H1 (cell line): ENCODE results near the gene PPP1R2. TPM values are rescaled to one million over a fixed set of nuclear protein-coding genes. Genes with fewer than 3 reads are reported as not detected.

ENCODE experiments used
- CTCF ChIA-PET: fragments of 300-600 bp; sonication (Branson Sonifier 250); formaldehyde crosslinking; loops from one replicate; lab custom pipeline; 2021; ENCODE audit not compliant: partially characterized antibody; lab: Charles Lee
- POLR2A ChIA-PET: fragments of 300-600 bp; sonication (Branson Sonifier 250); formaldehyde crosslinking; loops from one replicate; lab custom pipeline; 2021; ENCODE audit warnings: inconsistent platforms; ENCODE audit not compliant: partially characterized antibody; lab: Charles Lee
- DNase-seq, 2 experiments: peaks; one replicate each; pipeline versions ENCODE4 v3.0.0 to v3.0.0-alpha.2; 2010 to 2022; ENCODE audit warnings: low spot score in 2 of 2, low read depth in 1 of 2, mixed read lengths in 1 of 2
- FAIRE-seq: peaks from 2 replicates; lab custom pipeline; 2011; peaks lifted over from hg19 to GRCh38; lab: Jason Lieb, UNC
- H2AFZ ChIP-seq: 2 replicates; pipeline ENCODE4 v1.8.1; 2012; ENCODE audit warnings: low read length, inconsistent platforms
- H2AK5ac ChIP-seq: 2 replicates; pipeline ENCODE4 v1.6.1; 2013; ENCODE audit warnings: low read depth, low read length
- H2BK120ac ChIP-seq: replicated peaks from 2 replicates; pipeline ENCODE3; 2013; ENCODE audit warnings: low read depth, low read length, inconsistent platforms
- H2BK12ac ChIP-seq: 2 replicates; pipeline ENCODE4 v1.6.1; 2013; ENCODE audit warnings: low read depth, low read length
- H2BK15ac ChIP-seq: 2 replicates; pipeline ENCODE4 v1.6.1; 2013; ENCODE audit warnings: low read length
- H2BK20ac ChIP-seq: 2 replicates; pipeline ENCODE4 v1.6.1; 2013; ENCODE audit warnings: low read length
- H2BK5ac ChIP-seq: 2 replicates; pipeline ENCODE4 v1.6.1; 2013; ENCODE audit warnings: low read depth, low read length
- H3K14ac ChIP-seq: 2 replicates; pipeline ENCODE4 v1.6.1; 2013; ENCODE audit warnings: inconsistent platforms; ENCODE audit not compliant: insufficient read length
- H3K18ac ChIP-seq: 2 replicates; pipeline ENCODE4 v1.6.1; 2013; ENCODE audit warnings: low read length; ENCODE audit errors: extremely low read depth
- H3K23ac ChIP-seq: 2 replicates; pipeline ENCODE4 v1.6.1; 2013; ENCODE audit warnings: inconsistent platforms; ENCODE audit not compliant: insufficient read length
- H3K23me2 ChIP-seq: 2 replicates; pipeline ENCODE4 v1.6.1; 2013; ENCODE audit warnings: low read depth, low read length
- H3K27ac ChIP-seq: 2 replicates; pipeline ENCODE4 v1.6.1; 2011; ENCODE audit warnings: low read depth, low read length, inconsistent platforms
- H3K27me3 ChIP-seq, 4 experiments: replicated peaks in 1 of 4; 1 replicate in 1 of 4; 2 replicates in 3 of 4; pipeline versions ENCODE4 v1.6.1 to v1.8.1; 2011 to 2013; ENCODE audit warnings: low read length in 3 of 4, mild to moderate bottlenecking in 3 of 4, inconsistent platforms in 2 of 4, mixed read lengths in 2 of 4, moderate library complexity in 1 of 4; ENCODE audit not compliant: control insufficient read depth in 3 of 4, insufficient read depth in 3 of 4; ENCODE audit errors: extremely low read depth in 1 of 4
- H3K36me3 ChIP-seq, 4 experiments: 2 replicates each; pipeline versions ENCODE4 v1.6.1 to v1.8.1; 2011 to 2013; ENCODE audit warnings: mild to moderate bottlenecking in 4 of 4, low read length in 3 of 4, moderate library complexity in 2 of 4, control low read depth in 1 of 4, inconsistent platforms in 1 of 4; ENCODE audit not compliant: insufficient read depth in 4 of 4, control insufficient read depth in 2 of 4
- H3K4ac ChIP-seq: replicated peaks from 2 replicates; pipeline ENCODE3; 2013; ENCODE audit warnings: low read length, low read depth, mixed read lengths, inconsistent platforms; ENCODE audit not compliant: insufficient read length
- H3K4me1 ChIP-seq, 4 experiments: replicated peaks in 1 of 4; 1 replicate in 1 of 4; 2 replicates in 3 of 4; pipeline versions ENCODE4 v1.6.1 to v1.8.1; 2011 to 2013; ENCODE audit warnings: low read length in 3 of 4, inconsistent platforms in 2 of 4, mixed read lengths in 1 of 4; ENCODE audit not compliant: insufficient read depth in 4 of 4, control insufficient read depth in 3 of 4
- H3K4me2 ChIP-seq, 2 experiments: 2 replicates each; pipeline versions ENCODE4 v1.6.1 to v1.8.1; 2011 to 2013; ENCODE audit warnings: low read depth in 2 of 2, low read length in 2 of 2, control low read depth in 1 of 2, inconsistent platforms in 1 of 2, mild to moderate bottlenecking in 1 of 2; ENCODE audit not compliant: insufficient read depth in 1 of 2
- H3K4me3 ChIP-seq, 4 experiments: fragments of 200-600, 300-600 bp in 1 of 4; sonication (generic), shearing (Covaris generic), sonication (Bioruptor Twin) in 1 of 4; 2 replicates each; pipeline versions ENCODE4 v1.5.1 to v1.8.1; 2011 to 2016; ENCODE audit warnings: low read length in 4 of 4, low read depth in 3 of 4, control low read depth in 2 of 4, inconsistent platforms in 2 of 4, mild to moderate bottlenecking in 2 of 4, mixed read lengths in 1 of 4, moderate library complexity in 1 of 4; ENCODE audit not compliant: insufficient read depth in 2 of 4; ENCODE audit errors: extremely low read depth in 1 of 4
- H3K56ac ChIP-seq: replicated peaks from 2 replicates; pipeline ENCODE3; 2013; ENCODE audit warnings: low read depth, mild to moderate bottlenecking, mixed read lengths, low read length, inconsistent platforms; ENCODE audit not compliant: insufficient read length
- H3K79me1 ChIP-seq: 2 replicates; pipeline ENCODE4 v1.6.1; 2013; ENCODE audit warnings: low read depth, low read length, control low read depth
- H3K79me2 ChIP-seq, 2 experiments: 2 replicates each; pipeline versions ENCODE4 v1.6.1 to v1.8.1; 2012 to 2013; ENCODE audit warnings: low read length in 2 of 2, mild to moderate bottlenecking in 2 of 2, inconsistent platforms in 1 of 2; ENCODE audit not compliant: insufficient read depth in 2 of 2, control insufficient read depth in 1 of 2
- H3K9ac ChIP-seq, 4 experiments: replicated peaks in 1 of 4; 1 replicate in 1 of 4; 2 replicates in 3 of 4; pipeline versions ENCODE4 v1.6.1 to v1.8.1; 2011 to 2013; ENCODE audit warnings: low read depth in 3 of 4, low read length in 3 of 4, control low read depth in 2 of 4, mild to moderate bottlenecking in 2 of 4, moderate library complexity in 2 of 4, inconsistent platforms in 1 of 4; ENCODE audit errors: extremely low read depth in 1 of 4
- H3K9me3 ChIP-seq, 2 experiments: 2 replicates each; pipeline versions ENCODE4 v1.6.1 to v1.8.1; 2012 to 2013; ENCODE audit warnings: mild to moderate bottlenecking in 2 of 2, moderate library complexity in 2 of 2, control low read depth in 1 of 2, inconsistent platforms in 1 of 2, low read depth in 1 of 2, low read length in 1 of 2, mixed read lengths in 1 of 2; ENCODE audit not compliant: insufficient read depth in 2 of 2
- H4K20me1 ChIP-seq, 2 experiments: replicated peaks in 1 of 2; 2 replicates each; pipeline versions ENCODE3 to v1.8.1; 2011 to 2013; ENCODE audit warnings: inconsistent platforms in 2 of 2, low read length in 2 of 2, mild to moderate bottlenecking in 1 of 2; ENCODE audit not compliant: insufficient read depth in 2 of 2, control insufficient read depth in 1 of 2
- H4K5ac ChIP-seq: 2 replicates; pipeline ENCODE4 v1.6.1; 2013; ENCODE audit warnings: low read length, low read depth, mixed read lengths, inconsistent platforms; ENCODE audit not compliant: insufficient read length
- H4K8ac ChIP-seq: 2 replicates; pipeline ENCODE4 v1.8.0; 2013; ENCODE audit warnings: mild to moderate bottlenecking, moderate library complexity, low read length, inconsistent platforms; ENCODE audit not compliant: insufficient read depth; ENCODE audit errors: extremely low read depth
- H4K91ac ChIP-seq: replicated peaks from 2 replicates; pipeline ENCODE3; 2013; ENCODE audit warnings: low read length, mixed read lengths, inconsistent platforms; ENCODE audit not compliant: insufficient read length
- ATF3 ChIP-seq: IDR thresholded peaks from 2 replicates; pipeline ENCODE4 v1.6.1; 2011; ENCODE audit warnings: low read depth, mild to moderate bottlenecking, low read length; ENCODE audit not compliant: insufficient read depth
- CHD1 ChIP-seq: IDR thresholded peaks from 2 replicates; pipeline ENCODE4 v1.6.1; 2012; ENCODE audit warnings: low read depth, low read length, improper control_type of control experiment
- GTF2F1 ChIP-seq: IDR thresholded peaks from 2 replicates; pipeline ENCODE4 v1.6.1; 2012; ENCODE audit warnings: low read depth, low read length, improper control_type of control experiment, borderline replicate concordance
- JUND ChIP-seq: IDR thresholded peaks from 2 replicates; pipeline ENCODE4 v1.6.1; 2011; ENCODE audit warnings: mild to moderate bottlenecking, improper control_type of control experiment, low read length
- KDM4A ChIP-seq: IDR thresholded peaks from one replicate; pipeline ENCODE4 v1.7.1; 2012; ENCODE audit warnings: low read depth, mild to moderate bottlenecking, moderate library complexity, low read length, inconsistent platforms; ENCODE audit not compliant: severe bottlenecking
- KDM5A ChIP-seq: fragments of 200-600 bp; IDR thresholded peaks from 2 replicates; pipeline ENCODE4 v1.7.1; 2012; ENCODE audit warnings: mild to moderate bottlenecking, low read length, inconsistent platforms, mixed read lengths
- MAFK ChIP-seq: IDR thresholded peaks from 2 replicates; pipeline ENCODE4 v1.6.1; 2012; ENCODE audit warnings: low read depth, mild to moderate bottlenecking, improper control_type of control experiment, low read length
- NANOG ChIP-seq: IDR thresholded peaks from 2 replicates; pipeline ENCODE4 v1.6.1; 2011; ENCODE audit warnings: low read length, low read depth, mild to moderate bottlenecking, inconsistent platforms; ENCODE audit not compliant: insufficient read depth, poor library complexity, severe bottlenecking
- RNF2 ChIP-seq: fragments of 200-900, 300-1000 bp; sonication (generic); IDR thresholded peaks from 2 replicates; pipeline ENCODE4 v1.7.1; 2016; ENCODE audit warnings: borderline replicate concordance, low read depth, mild to moderate bottlenecking, antibody characterized with exemption, low read length; ENCODE audit not compliant: poor library complexity, severe bottlenecking; ENCODE audit errors: missing control alignments
- SAP30 ChIP-seq: fragments of 300-600 bp; sonication (generic); IDR thresholded peaks from 2 replicates; pipeline ENCODE4 v1.7.1; 2012; ENCODE audit warnings: low read length, moderate library complexity, mild to moderate bottlenecking, inconsistent platforms; ENCODE audit not compliant: insufficient read depth, insufficient replicate concordance
- TEAD4 ChIP-seq: IDR thresholded peaks from 2 replicates; pipeline ENCODE4 v1.6.1; 2012; ENCODE audit warnings: low read depth, low read length, inconsistent platforms, mixed read lengths
- USF2 ChIP-seq: IDR thresholded peaks from 2 replicates; pipeline ENCODE4 v1.6.1; 2011; ENCODE audit warnings: low read length, improper control_type of control experiment
- WGBS, 2 experiments: shearing (Covaris generic) in 1 of 2; methylation state at CpG; one replicate each; pipeline versions ENCODE4 v1.1.6 to v1.1.7; 2013 to 2015; ENCODE audit warnings: low lambda C conversion rate in 2 of 2, mixed read lengths in 2 of 2, inconsistent platforms in 1 of 2, low coverage in 1 of 2, missing lambda C conversion rate in 1 of 2; ENCODE audit not compliant: insufficient replicate concordance in 2 of 2, insufficient coverage in 1 of 2, insufficient read length in 1 of 2; ENCODE audit errors: extremely low coverage in 1 of 2, missing lambda C conversion rate in 1 of 2; 5-methylcytosine and 5-hydroxymethylcytosine counted together
- polyA plus RNA-seq, 7 experiments: library from polyadenylated mRNA; depleted of rRNA in 3 of 7; stranded (reverse) in 5 of 7; unstranded in 2 of 7; fragments of >200 nt in 5 of 7; fragments of 200-250 nt in 2 of 7; gene quantifications; 1 replicate in 5 of 7; 2 replicates in 1 of 7; 4 replicates in 1 of 7; pipeline versions ENCODE4 v1.2.1 to v1.2.3, GENCODE V29; 2011 to 2013; ENCODE audit warnings: missing spikeins in 2 of 7, mixed read lengths in 2 of 7
- total RNA-seq: library from RNA; stranded (reverse); fragmentation: NEBNext Ultra II Directional; extraction: Animal tissue kit (Norgen Biotek cat#: 25700); gene quantifications from 2 replicates; pipeline ENCODE4 v1.2.1, GENCODE V29; 2021

PPP1R2 gene
- total and polyA plus RNA-seq, 2 of the 8 experiments (the other 6 are each of a cell fraction or from before 2014, with no cell fraction given) = 14.0 to 26.5 TPM

GRCh38 chr3:195511136-195511535 is 32.0 kb downstream of the PPP1R2 start:
- CTCF ChIA-PET = interaction anchor here (0.6 to 2.9 kb wide), 4 partner anchors 9 to 389 kb away, joined by 3 to 12 read pairs (median 4); partner anchors contain the start of gene XXYLT1
- no peak overlapping the region for H2BK12ac ChIP-seq
- no peak overlapping the region for H2BK120ac ChIP-seq
- H3K4ac ChIP-seq = no peak overlapping the region
- H2BK5ac ChIP-seq = no peak overlapping the region
- no peak overlapping the region for H4K5ac ChIP-seq
- POLR2A ChIA-PET = no interaction called here
- H3K56ac ChIP-seq = no peak overlapping the region
- no peak overlapping the region for H2AFZ ChIP-seq
- no peak overlapping the region for H2BK15ac ChIP-seq
- H3K14ac ChIP-seq = no peak overlapping the region
- no peak overlapping the region for H3K18ac ChIP-seq
- H3K4me2 ChIP-seq = no peak overlapping the region
- H3K23me2 ChIP-seq = no peaks in the 10 kb centered on the region
- peaks cover 0 to 2% of the 10 kb centered on the region in 2 experiments for H4K20me1 ChIP-seq
- DNase-seq (no peak), FAIRE-seq (no peak)
- H3K27ac ChIP-seq = no peak overlapping the region
- H3K27me3 ChIP-seq = no peaks in the 10 kb centered on the region
- H3K9ac ChIP-seq = no peak overlapping the region
- no peak overlapping the region for H4K91ac ChIP-seq
- H3K9me3 ChIP-seq = no peaks in the 10 kb centered on the region
- no peaks in the 10 kb centered on the region for H3K79me2 ChIP-seq
- WGBS, 2 experiments = 90% methylated on average over 4 of the region's 6 CpGs; no CpG with 5 or more reads in 1 of the 2 experiments
- no peak overlapping the region for H4K8ac ChIP-seq
- no peak overlapping the region for H2AK5ac ChIP-seq
- no peak overlapping the region for H2BK20ac ChIP-seq
- H3K79me1 ChIP-seq = no peaks in the 10 kb centered on the region
- H3K4me3 ChIP-seq = no peak overlapping the region
- no peaks in the 10 kb centered on the region for H3K4me1 ChIP-seq
- H3K23ac ChIP-seq = no peak overlapping the region
- no peaks in the 10 kb centered on the region; a peak in 1 of 8 replicates for H3K36me3 ChIP-seq
- no peak for TF ChIP-seq KDM5A
- TF ChIP-seq NANOG = no peak
- TF ChIP-seq MAFK = no peak
- no peak for TF ChIP-seq GTF2F1
- TF ChIP-seq TEAD4 = no peak
- TF ChIP-seq USF2 = no peak
- TF ChIP-seq CHD1 = no peak
- no peak for TF ChIP-seq ATF3
- no peak for TF ChIP-seq SAP30
- no peak for TF ChIP-seq RNF2
- TF ChIP-seq JUND = no peak
- no peak for TF ChIP-seq KDM4A
